Mesenchymal stem cell (in vitro differentiated cells and primary cell): ENCODE results near the gene HIPK3.

Experiments
- DNase-seq: peaks from one replicate; pipeline ENCODE4 v3.0.0-alpha.2; 2013
- H2AFZ ChIP-seq: one replicate; pipeline ENCODE4 v1.6.1; 2013; ENCODE audit warnings: low read depth, mild to moderate bottlenecking, control low read depth, inconsistent platforms, low read length, moderate library complexity
- H2AK5ac ChIP-seq: 2 replicates; pipeline ENCODE4 v1.6.1; 2013; ENCODE audit warnings: low read length, moderate library complexity, mild to moderate bottlenecking, inconsistent platforms; ENCODE audit not compliant: severe bottlenecking
- H2BK120ac ChIP-seq: one replicate; pipeline ENCODE4 v1.6.1; 2013; ENCODE audit warnings: low read depth, mild to moderate bottlenecking, inconsistent platforms, low read length, moderate library complexity
- H2BK12ac ChIP-seq, 2 experiments: one replicate each; pipeline ENCODE4 v1.6.1; 2013; ENCODE audit warnings: inconsistent platforms in 2 of 2, low read length in 2 of 2, mild to moderate bottlenecking in 2 of 2, moderate library complexity in 2 of 2, control low read depth in 1 of 2
- H2BK15ac ChIP-seq: one replicate; pipeline ENCODE4 v1.6.1; 2013; ENCODE audit warnings: mild to moderate bottlenecking, low read depth, inconsistent platforms; ENCODE audit not compliant: poor library complexity, severe bottlenecking
- H2BK5ac ChIP-seq: 2 replicates; pipeline ENCODE4 v1.6.1; 2013; ENCODE audit warnings: low read depth, mild to moderate bottlenecking, low read length, control low read depth, inconsistent platforms; ENCODE audit not compliant: poor library complexity, severe bottlenecking
- H3K14ac ChIP-seq, 2 experiments: one replicate each; pipeline ENCODE4 v1.6.1; 2013; ENCODE audit warnings: inconsistent platforms in 2 of 2, low read length in 2 of 2, control low read depth in 1 of 2, mild to moderate bottlenecking in 1 of 2, moderate library complexity in 1 of 2
- H3K18ac ChIP-seq, 2 experiments: one replicate each; pipeline ENCODE4 v1.6.1; 2013; ENCODE audit warnings: inconsistent platforms in 2 of 2, low read length in 2 of 2, control low read depth in 1 of 2, low read depth in 1 of 2, mild to moderate bottlenecking in 1 of 2
- H3K23ac ChIP-seq, 2 experiments: one replicate each; pipeline ENCODE4 v1.6.1; 2013; ENCODE audit warnings: inconsistent platforms in 2 of 2, low read length in 2 of 2, mild to moderate bottlenecking in 2 of 2, moderate library complexity in 2 of 2, control low read depth in 1 of 2
- H3K27ac ChIP-seq: 2 replicates; pipeline ENCODE4 v1.5.1; 2013; ENCODE audit warnings: mild to moderate bottlenecking, moderate library complexity, low read length, control low read depth, inconsistent platforms; ENCODE audit not compliant: poor library complexity, severe bottlenecking
- H3K27me3 ChIP-seq, 2 experiments: 2 replicates each; pipeline versions ENCODE4 v1.6.1 to v1.7.0; 2013; ENCODE audit warnings: low read length in 2 of 2, mild to moderate bottlenecking in 2 of 2, moderate library complexity in 2 of 2, control low read depth in 1 of 2, inconsistent platforms in 1 of 2; ENCODE audit not compliant: control insufficient read depth in 1 of 2, insufficient read depth in 1 of 2
- H3K36me3 ChIP-seq, 2 experiments: 2 replicates each; pipeline versions ENCODE4 v1.6.1 to v1.7.0; 2013; ENCODE audit warnings: low read length in 2 of 2, control low read depth in 1 of 2, inconsistent platforms in 1 of 2, low read depth in 1 of 2, mild to moderate bottlenecking in 1 of 2; ENCODE audit not compliant: insufficient read depth in 2 of 2, control insufficient read depth in 1 of 2
- H3K4ac ChIP-seq, 2 experiments: one replicate each; pipeline ENCODE4 v1.6.1; 2013; ENCODE audit warnings: inconsistent platforms in 2 of 2, low read length in 2 of 2, mild to moderate bottlenecking in 2 of 2, moderate library complexity in 2 of 2, control low read depth in 1 of 2, low read depth in 1 of 2
- H3K4me1 ChIP-seq: 2 replicates; pipeline ENCODE4 v1.6.1; 2013; ENCODE audit warnings: low read depth, low read length, control low read depth; ENCODE audit not compliant: control insufficient read depth, insufficient read depth
- H3K4me2 ChIP-seq: 2 replicates; pipeline ENCODE4 v1.6.1; 2013; ENCODE audit warnings: low read length, mild to moderate bottlenecking, inconsistent platforms; ENCODE audit not compliant: poor library complexity, severe bottlenecking
- H3K4me3 ChIP-seq, 2 experiments: 2 replicates each; pipeline versions ENCODE4 v1.5.1 to v1.7.0; 2013; ENCODE audit warnings: low read length in 2 of 2, mild to moderate bottlenecking in 2 of 2, control low read depth in 1 of 2, low read depth in 1 of 2; ENCODE audit not compliant: insufficient read depth in 1 of 2
- H3K79me1 ChIP-seq: replicated peaks from 2 replicates; pipeline ENCODE4 v1.6.1; 2013; ENCODE audit warnings: mild to moderate bottlenecking, control low read depth, low read length, inconsistent platforms; ENCODE audit not compliant: poor library complexity, severe bottlenecking
- H3K9ac ChIP-seq: 2 replicates; pipeline ENCODE4 v1.7.0; 2013; ENCODE audit warnings: mild to moderate bottlenecking, low read length, moderate library complexity
- H3K9me3 ChIP-seq: 2 replicates; pipeline ENCODE4 v1.7.0; 2013; ENCODE audit warnings: mild to moderate bottlenecking, low read length; ENCODE audit not compliant: control insufficient read depth
- H4K8ac ChIP-seq: one replicate; pipeline ENCODE4 v1.6.1; 2013; ENCODE audit warnings: inconsistent platforms, mild to moderate bottlenecking, low read length, moderate library complexity
- H4K91ac ChIP-seq: one replicate; pipeline ENCODE4 v1.6.1; 2013; ENCODE audit warnings: mild to moderate bottlenecking, low read length, inconsistent platforms
- WGBS: methylation state at CpG from one replicate; pipeline ENCODE4 v1.1.7; 2013; ENCODE audit warnings: mixed read lengths; 5-methylcytosine and 5-hydroxymethylcytosine counted together

Gene HIPK3

DNA sequence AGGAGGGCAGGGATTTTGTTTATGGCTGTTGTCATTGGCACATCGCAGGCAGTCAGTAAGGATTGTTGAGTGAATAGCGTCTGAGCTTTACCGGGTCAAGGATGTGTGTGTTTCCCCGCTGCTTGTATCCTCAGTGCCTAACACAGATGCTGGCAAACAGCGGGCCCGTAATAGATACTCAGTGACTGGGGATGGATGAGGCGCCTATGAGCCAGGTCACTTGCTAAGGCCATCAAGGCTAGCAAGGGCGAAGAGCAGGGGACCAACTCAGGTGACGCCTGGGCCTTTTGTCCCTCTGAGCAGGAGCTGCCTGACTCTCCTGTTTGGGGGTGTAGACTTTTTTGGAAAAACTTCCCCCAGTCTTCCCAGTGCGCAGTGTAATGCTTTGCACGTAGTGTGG, 118.1 kb downstream of the HIPK3 start:
- H4K91ac ChIP-seq, result no peak overlapping the region
- H2BK15ac ChIP-seq, result no peak overlapping the region
- no peaks in the 10 kb centered on the region for H3K9me3 ChIP-seq
- no peak overlapping the region for H3K18ac ChIP-seq
- no peak overlapping the region for H3K4ac ChIP-seq
- peaks cover 14% of the 10 kb centered on the region for H3K4me1 ChIP-seq
- H2AK5ac ChIP-seq, result no peak overlapping the region
- 91% methylated on average over 11 of the region's 11 CpGs for WGBS
- H2BK5ac ChIP-seq, result no peak overlapping the region
- H2BK120ac ChIP-seq, result no peak overlapping the region
- H3K27ac ChIP-seq, result no peak overlapping the region
- peak overlapping the region; percentile 96 for H3K4me2 ChIP-seq
- H3K9ac ChIP-seq, result peak overlapping the region; percentile 77
- H4K8ac ChIP-seq, result no peak overlapping the region
- H2AFZ ChIP-seq, result no peak overlapping the region
- no peaks in the 10 kb centered on the region for H3K27me3 ChIP-seq
- no peaks in the 10 kb centered on the region for H3K36me3 ChIP-seq
- H3K23ac ChIP-seq, result no peak overlapping the region
- peaks cover 8% of the 10 kb centered on the region for H3K79me1 ChIP-seq
- no peak overlapping the region for H3K14ac ChIP-seq
- peak overlapping the region in 1 of 2 experiments; percentile 94 for H3K4me3 ChIP-seq
- DNase-seq, result no peak
- H2BK12ac ChIP-seq, result no peak overlapping the region

- Histone ChIP-seq H3K18ac (no peak within 1 kb of the TSS), H4K91ac (no peak within 1 kb of the TSS), H2BK120ac (no peak within 1 kb of the TSS), H3K4ac (no peak within 1 kb of the TSS), H2BK12ac (peak within 1 kb of the TSS in 1 of 2 experiments; percentile 3), H3K27ac (no peak within 1 kb of the TSS), H3K9ac (peak within 1 kb of the TSS; percentile 86), H4K8ac (peak within 1 kb of the TSS; percentile 10), H2BK5ac (no peak within 1 kb of the TSS), H3K4me2 (peak within 1 kb of the TSS; percentile 96), H3K23ac (no peak within 1 kb of the TSS), H2AK5ac (no peak within 1 kb of the TSS), H3K9me3 (no peaks in the 10 kb centered on the region), H2BK15ac (no peak within 1 kb of the TSS), H3K4me1 (peaks cover 14% of the 10 kb centered on the region), H3K4me3 (peak within 1 kb of the TSS; percentile 73 to 94), H3K27me3 (no peaks in the 10 kb centered on the region), H3K36me3 (no peaks in the 10 kb centered on the region), H3K79me1 (peaks cover 8% of the 10 kb centered on the region), H2AFZ (peak within 1 kb of the TSS; percentile 53), H3K14ac (peak within 1 kb of the TSS in 1 of 2 experiments; percentile 18)
- WGBS, result 7% methylated on average over 37 of the region's 70 CpGs
- peak; percentile 26 for DNase-seq
These were observed 118.6 kb downstream of the HIPK3 start, which contains the start of gene KIAA1549L for GRCh38 chr11:33375688-33376311. TSS of gene KIAA1549L (plus strand) at chr11:33376108.

DNA sequence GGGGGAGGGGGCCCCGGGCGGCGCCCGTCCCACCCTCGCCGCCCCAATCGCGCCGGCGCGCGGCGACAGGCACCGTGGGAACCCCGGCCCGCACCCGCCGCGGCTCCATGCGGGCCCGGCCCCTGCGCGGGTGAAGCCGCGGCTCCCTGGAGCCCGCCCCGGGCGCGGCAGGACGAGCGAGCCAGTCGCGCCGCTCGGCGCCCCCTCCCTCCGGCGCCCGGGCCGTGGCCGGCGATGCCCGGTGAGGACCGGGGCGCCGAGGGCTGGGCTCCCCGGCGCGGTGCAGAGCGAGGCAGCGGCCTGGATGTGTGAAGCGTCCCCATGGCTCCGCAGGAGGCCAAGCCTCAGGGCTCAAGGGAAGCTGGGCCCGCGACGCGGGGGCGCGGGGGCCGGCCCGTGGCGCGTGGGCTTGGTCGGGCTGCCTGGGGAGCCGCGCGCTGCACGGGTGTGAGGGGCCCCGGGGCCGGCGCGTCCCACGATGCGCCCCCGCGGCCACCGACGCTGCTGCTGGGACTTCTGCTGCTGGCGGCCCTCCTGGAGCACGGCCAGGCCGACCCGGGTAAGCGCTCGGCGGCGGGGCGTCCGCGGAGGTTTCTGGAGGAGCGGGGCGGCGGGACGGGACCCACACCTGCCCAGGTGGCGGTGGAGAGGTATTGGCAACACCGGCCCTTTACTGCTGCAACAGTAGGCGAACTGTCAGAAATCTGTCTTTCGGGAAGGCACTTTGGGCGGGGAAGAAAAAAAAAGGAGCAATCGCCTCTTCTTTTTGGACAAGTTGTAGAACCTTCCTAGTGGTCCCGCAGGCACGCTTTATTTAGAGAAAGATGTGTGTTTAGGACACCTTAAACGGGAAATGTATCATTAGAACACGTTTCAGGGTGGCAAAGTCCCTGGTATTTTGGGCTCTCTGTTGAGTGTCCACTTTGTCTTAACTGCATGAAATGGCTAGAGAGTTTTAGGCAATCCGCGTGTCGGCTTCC, 119.4 kb downstream of the HIPK3 start:
- no peak for DNase-seq
- H2BK15ac ChIP-seq, result no peak overlapping the region
- 5% methylated on average over 85 of the region's 106 CpGs for WGBS

More for the DNA sequence above, 119.4 kb downstream of the HIPK3 start:
- peak overlapping the region; percentile 86 for H3K9ac ChIP-seq
- H3K36me3 ChIP-seq, result no peaks in the 10 kb centered on the region
- H2AK5ac ChIP-seq, result no peak overlapping the region
- H3K23ac ChIP-seq, result no peak overlapping the region
- no peak overlapping the region for H2BK5ac ChIP-seq
- no peaks in the 10 kb centered on the region for H3K27me3 ChIP-seq
- no peak overlapping the region for H2BK120ac ChIP-seq
- no peak overlapping the region for H4K91ac ChIP-seq
- no peak overlapping the region for H4K8ac ChIP-seq
- no peak overlapping the region for H3K14ac ChIP-seq
- H3K18ac ChIP-seq, result no peak overlapping the region
- peak overlapping the region; percentile 96 for H3K4me2 ChIP-seq
- peak overlapping the region; percentile 31 for H2AFZ ChIP-seq
- no peaks in the 10 kb centered on the region for H3K9me3 ChIP-seq
- peak overlapping the region; percentile 73 to 94 for H3K4me3 ChIP-seq
- peaks cover 14% of the 10 kb centered on the region for H3K4me1 ChIP-seq
- H3K79me1 ChIP-seq, result peaks cover 11% of the 10 kb centered on the region
- H3K4ac ChIP-seq, result no peak overlapping the region
- no peak overlapping the region for H3K27ac ChIP-seq
- no peak overlapping the region for H2BK12ac ChIP-seq
